Neural cell (in vitro differentiated cells): ENCODE measurements around the gene CDCA8. TPM values are rescaled to one million over a fixed set of nuclear protein-coding genes. Genes with fewer than 3 reads are reported as not detected.

Source experiments
- H2AFZ ChIP-seq: fragments of 200-600, 300-800 bp; sonication (generic), shearing (Covaris generic); 2 replicates; pipeline ENCODE4 v1.6.0; 2014; ENCODE audit warnings: low read depth, mild to moderate bottlenecking, antibody characterized with exemption, low read length, moderate library complexity
- H3F3A ChIP-seq: fragments of 200-600 bp; shearing (Covaris generic); 2 replicates; pipeline ENCODE4 v1.6.1; 2016; ENCODE audit warnings: mild to moderate bottlenecking, moderate library complexity, mixed read lengths, antibody characterized with exemption, low read length; ENCODE audit not compliant: insufficient read depth, poor library complexity, severe bottlenecking
- H3K27ac ChIP-seq: fragments of 200-600, 300-800 bp; sonication (generic), shearing (Covaris generic); 2 replicates; pipeline ENCODE4 v1.5.1; 2014; ENCODE audit warnings: mild to moderate bottlenecking, low read length, moderate library complexity
- H3K27me3 ChIP-seq: fragments of 300-800, 200-600 bp; sonication (generic), shearing (Covaris generic); 2 replicates; pipeline ENCODE4 v1.6.0; 2014; ENCODE audit warnings: mild to moderate bottlenecking, low read depth, low read length, moderate library complexity; ENCODE audit not compliant: insufficient read depth
- H3K36me3 ChIP-seq: fragments of 300-800, 200-600 bp; sonication (generic), shearing (Covaris generic); 2 replicates; pipeline ENCODE4 v1.5.1; 2014; ENCODE audit warnings: mild to moderate bottlenecking, antibody characterized with exemption, low read length, moderate library complexity; ENCODE audit not compliant: insufficient read depth
- H3K4me2 ChIP-seq: fragments of 300-800, 200-600 bp; sonication (generic), shearing (Covaris generic); 2 replicates; pipeline ENCODE4 v1.6.0; 2014; ENCODE audit warnings: mild to moderate bottlenecking, low read length
- H3K4me3 ChIP-seq: fragments of 300-800, 200-600 bp; sonication (generic), shearing (Covaris generic); 2 replicates; pipeline ENCODE4 v1.5.1; 2014; ENCODE audit warnings: mild to moderate bottlenecking, low read length, moderate library complexity
- H3K79me2 ChIP-seq: fragments of 200-600 bp; shearing (Covaris generic); replicated peaks from 2 replicates; pipeline ENCODE4 v1.6.0; 2014; ENCODE audit warnings: mild to moderate bottlenecking, low read length, moderate library complexity; ENCODE audit not compliant: insufficient read depth
- H3K9ac ChIP-seq: fragments of 300-800, 200-600 bp; sonication (generic), shearing (Covaris generic); 2 replicates; pipeline ENCODE4 v1.6.1; 2016; ENCODE audit warnings: mild to moderate bottlenecking, low read length, mixed read lengths
- H3K9me2 ChIP-seq: fragments of 200-600 bp; shearing (Covaris generic); 2 replicates; pipeline ENCODE4 v1.6.1; 2016; ENCODE audit warnings: mild to moderate bottlenecking, low read length, mixed read lengths; ENCODE audit not compliant: insufficient read depth
- H3K9me3 ChIP-seq: fragments of 200-600, 300-800 bp; sonication (generic), shearing (Covaris generic); 2 replicates; pipeline ENCODE4 v1.6.1; 2016; ENCODE audit warnings: mild to moderate bottlenecking, mixed run types, low read length, moderate library complexity, mixed read lengths
- H4K20me1 ChIP-seq: fragments of 200-600 bp; shearing (Covaris generic); 2 replicates; pipeline ENCODE4 v1.6.1; 2016; ENCODE audit warnings: mild to moderate bottlenecking, mixed run types; ENCODE audit not compliant: insufficient read depth
- EP300 ChIP-seq: fragments of 450-650 bp; conservative IDR thresholded peaks from 2 replicates; pipeline ENCODE4 v1.6.1; 2014; ENCODE audit warnings: antibody characterized with exemption, mild to moderate bottlenecking, moderate library complexity; ENCODE audit not compliant: poor library complexity, severe bottlenecking
- EZH2 ChIP-seq: fragments of 200-600, 300-800 bp; shearing (Covaris generic), sonication (generic); IDR thresholded peaks from 2 replicates; pipeline ENCODE4 v1.6.1; 2014; ENCODE audit warnings: antibody characterized with exemption, low read length, borderline replicate concordance, mild to moderate bottlenecking; ENCODE audit not compliant: insufficient read depth, poor library complexity, severe bottlenecking
- MXI1 ChIP-seq: fragments of 450-650 bp; conservative IDR thresholded peaks from 2 replicates; pipeline ENCODE4 v1.6.1; 2014; ENCODE audit warnings: antibody characterized with exemption, mild to moderate bottlenecking; ENCODE audit not compliant: poor library complexity, severe bottlenecking
- POLR2AphosphoS5 ChIP-seq: IDR thresholded peaks from 2 replicates; pipeline ENCODE4 v1.6.1; 2012
- RAD21 ChIP-seq: fragments of 450-650 bp; conservative IDR thresholded peaks from 2 replicates; pipeline ENCODE4 v1.6.1; 2014; ENCODE audit warnings: antibody characterized with exemption, mild to moderate bottlenecking, moderate library complexity
- REST ChIP-seq: IDR thresholded peaks from 2 replicates; pipeline ENCODE4 v1.6.1; 2012; ENCODE audit warnings: borderline replicate concordance
- SMC3 ChIP-seq: fragments of 450-650 bp; conservative IDR thresholded peaks from 2 replicates; pipeline ENCODE4 v1.6.1; 2014; ENCODE audit warnings: antibody characterized with exemption, mild to moderate bottlenecking, moderate library complexity; ENCODE audit not compliant: poor library complexity
- TAF1 ChIP-seq: IDR thresholded peaks from 2 replicates; pipeline ENCODE4 v1.6.1; 2012; ENCODE audit warnings: low read depth
- polyA plus RNA-seq: library from polyadenylated mRNA; depleted of rRNA; stranded (reverse); fragments of >200 nt; gene quantifications from 2 replicates; pipeline ENCODE4 v1.2.3, GENCODE V29; 2014
- TF ChIP-seq, protein P1 (sequence below): fragments of 450-650 bp; IDR thresholded peaks from 2 replicates; pipeline ENCODE4 v1.5.1; 2014; ENCODE audit warnings: antibody characterized with exemption, mild to moderate bottlenecking, moderate library complexity; ENCODE audit not compliant: poor library complexity, severe bottlenecking

The CDCA8 gene
- polyA plus RNA-seq, 1 donor from 2014 or later: 0.72 TPM

DNA sequence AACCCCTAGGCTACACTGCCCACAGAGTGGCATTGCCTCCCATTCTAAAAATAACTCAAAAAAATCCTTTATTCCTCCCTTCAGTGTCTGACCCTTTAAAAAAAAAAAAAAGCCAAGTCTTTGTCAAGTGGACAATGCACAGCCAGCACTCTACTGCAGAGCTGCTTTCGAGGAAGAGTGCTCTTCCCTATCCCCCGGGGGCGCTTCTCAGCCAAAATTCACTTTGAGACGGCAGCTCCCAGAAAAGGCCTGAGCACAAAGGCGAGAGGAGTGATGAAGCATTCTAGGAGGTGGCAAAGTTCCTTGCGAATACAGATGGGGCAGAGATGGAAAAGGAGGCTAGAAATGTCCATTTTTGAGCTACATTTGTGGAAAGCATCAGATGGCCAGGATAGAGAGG, 49.3 kb downstream of the CDCA8 start:
- H3K9me3 ChIP-seq: peaks cover 12% of the 10 kb centered on the region
- H3K27ac ChIP-seq: no peak overlapping the region

DNA sequence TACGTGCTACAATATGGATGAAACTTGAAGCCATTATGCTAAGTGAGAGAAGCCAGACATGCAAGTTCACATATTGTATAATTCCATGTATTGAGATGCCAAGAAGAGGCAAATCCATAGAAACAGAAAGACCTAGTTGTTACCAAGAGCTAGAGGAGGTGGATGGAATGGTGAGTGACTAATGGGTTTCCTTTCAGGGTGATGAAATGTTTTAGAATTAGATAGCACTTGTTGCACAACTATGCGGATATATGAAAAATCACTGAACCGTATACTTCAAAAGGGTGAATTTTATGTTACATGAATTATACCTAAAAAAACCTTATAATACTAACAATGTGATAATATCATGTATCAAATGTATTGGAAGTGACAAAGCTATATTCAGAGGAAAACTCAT, 54.5 kb downstream of the CDCA8 start:
- Histone ChIP-seq H3K9me2 (no peaks in the 10 kb centered on the region), H3K9me3 (peaks cover 4% of the 10 kb centered on the region), H3K79me2 (no peaks in the 10 kb centered on the region), H3K27ac (no peak overlapping the region), H3K4me3 (no peak overlapping the region), H3K4me2 (no peak overlapping the region), H2AFZ (no peak overlapping the region), H3K36me3 (no peaks in the 10 kb centered on the region), H3K9ac (no peak overlapping the region), H3F3A (no peaks in the 10 kb centered on the region), H4K20me1 (no peaks in the 10 kb centered on the region), H3K27me3 (peaks cover 6% of the 10 kb centered on the region)
- no peak for TF ChIP-seq EP300
- no peak for TF ChIP-seq REST
- TF ChIP-seq SMC3: no peak
- no peak for TF ChIP-seq MXI1
- no peak for TF ChIP-seq TAF1
- no peak for TF ChIP-seq RAD21
- TF ChIP-seq, protein P1, sequence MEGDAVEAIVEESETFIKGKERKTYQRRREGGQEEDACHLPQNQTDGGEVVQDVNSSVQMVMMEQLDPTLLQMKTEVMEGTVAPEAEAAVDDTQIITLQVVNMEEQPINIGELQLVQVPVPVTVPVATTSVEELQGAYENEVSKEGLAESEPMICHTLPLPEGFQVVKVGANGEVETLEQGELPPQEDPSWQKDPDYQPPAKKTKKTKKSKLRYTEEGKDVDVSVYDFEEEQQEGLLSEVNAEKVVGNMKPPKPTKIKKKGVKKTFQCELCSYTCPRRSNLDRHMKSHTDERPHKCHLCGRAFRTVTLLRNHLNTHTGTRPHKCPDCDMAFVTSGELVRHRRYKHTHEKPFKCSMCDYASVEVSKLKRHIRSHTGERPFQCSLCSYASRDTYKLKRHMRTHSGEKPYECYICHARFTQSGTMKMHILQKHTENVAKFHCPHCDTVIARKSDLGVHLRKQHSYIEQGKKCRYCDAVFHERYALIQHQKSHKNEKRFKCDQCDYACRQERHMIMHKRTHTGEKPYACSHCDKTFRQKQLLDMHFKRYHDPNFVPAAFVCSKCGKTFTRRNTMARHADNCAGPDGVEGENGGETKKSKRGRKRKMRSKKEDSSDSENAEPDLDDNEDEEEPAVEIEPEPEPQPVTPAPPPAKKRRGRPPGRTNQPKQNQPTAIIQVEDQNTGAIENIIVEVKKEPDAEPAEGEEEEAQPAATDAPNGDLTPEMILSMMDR: no peak
- no peak for TF ChIP-seq POLR2AphosphoS5

More for the DNA sequence above, 49.3 kb downstream of the CDCA8 start:
- Histone ChIP-seq H3K27me3 (no peaks in the 10 kb centered on the region), H3K4me2 (no peak overlapping the region), H3K9ac (no peak overlapping the region), H2AFZ (no peak overlapping the region), H4K20me1 (no peaks in the 10 kb centered on the region), H3K4me3 (no peak overlapping the region), H3F3A (no peaks in the 10 kb centered on the region), H3K79me2 (no peaks in the 10 kb centered on the region), H3K9me2 (no peaks in the 10 kb centered on the region), H3K36me3 (no peaks in the 10 kb centered on the region)
- TF ChIP-seq SMC3 (no peak), POLR2AphosphoS5 (no peak), RAD21 (no peak), MXI1 (no peak), EZH2 (no peak), REST (no peak), EP300 (no peak), TAF1 (no peak)
- TF ChIP-seq, protein P1: no peak
